Hepatocyte (in vitro differentiated cells): Measurements from ENCODE around the gene SSRP1.

Experiments used
- EZH2 ChIP-seq: fragments of 200-600 bp; sonication (generic); IDR thresholded peaks from 2 replicates; pipeline ENCODE4 v1.6.1; 2016; ENCODE audit warnings: antibody characterized with exemption, mild to moderate bottlenecking, borderline replicate concordance
- EZH2phosphoT487 ChIP-seq: fragments of 200-600 bp; sonication (generic); IDR thresholded peaks from one replicate; pipeline ENCODE4 v1.6.1; 2018; ENCODE audit warnings: antibody characterized with exemption, mild to moderate bottlenecking, low read depth, moderate library complexity; ENCODE audit not compliant: unreplicated experiment, severe bottlenecking
- TF ChIP-seq, protein P1 (sequence below): fragments of 200-600 bp; sonication (generic); IDR thresholded peaks from 2 replicates; pipeline ENCODE4 v1.5.1; 2016; ENCODE audit warnings: antibody characterized with exemption, mild to moderate bottlenecking; ENCODE audit not compliant: poor library complexity

DNA sequence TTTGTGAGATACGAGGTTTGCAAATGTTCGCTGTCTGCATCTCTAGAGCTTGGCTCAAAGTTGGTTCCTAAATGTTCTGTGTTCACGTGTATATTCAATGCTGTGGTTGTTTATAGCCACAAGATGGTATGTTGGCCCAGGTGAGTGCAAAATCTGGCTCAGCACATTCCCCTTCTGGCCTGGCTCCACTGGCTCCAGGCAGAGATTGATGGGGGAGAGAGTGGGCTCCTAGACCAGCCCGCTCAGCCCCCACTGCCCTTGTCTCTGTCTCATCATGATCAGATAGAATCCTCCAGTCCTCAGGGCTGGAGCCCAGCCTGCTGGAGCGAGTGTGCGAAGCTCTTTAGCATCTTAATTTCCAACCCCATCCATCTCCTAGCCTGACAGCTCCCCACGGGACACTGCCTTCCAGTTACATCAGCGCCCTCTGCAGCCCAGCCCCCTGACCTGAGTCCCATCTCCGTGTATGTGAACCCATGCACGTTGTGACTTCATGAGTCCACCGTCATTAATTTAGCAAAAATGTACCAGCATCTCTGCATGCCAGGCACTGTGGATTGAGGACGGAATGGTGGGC lies 4.4 kb upstream of the SSRP1 start:
- TF ChIP-seq EZH2phosphoT487 (no peak), EZH2 (no peak)
- TF ChIP-seq, protein P1, sequence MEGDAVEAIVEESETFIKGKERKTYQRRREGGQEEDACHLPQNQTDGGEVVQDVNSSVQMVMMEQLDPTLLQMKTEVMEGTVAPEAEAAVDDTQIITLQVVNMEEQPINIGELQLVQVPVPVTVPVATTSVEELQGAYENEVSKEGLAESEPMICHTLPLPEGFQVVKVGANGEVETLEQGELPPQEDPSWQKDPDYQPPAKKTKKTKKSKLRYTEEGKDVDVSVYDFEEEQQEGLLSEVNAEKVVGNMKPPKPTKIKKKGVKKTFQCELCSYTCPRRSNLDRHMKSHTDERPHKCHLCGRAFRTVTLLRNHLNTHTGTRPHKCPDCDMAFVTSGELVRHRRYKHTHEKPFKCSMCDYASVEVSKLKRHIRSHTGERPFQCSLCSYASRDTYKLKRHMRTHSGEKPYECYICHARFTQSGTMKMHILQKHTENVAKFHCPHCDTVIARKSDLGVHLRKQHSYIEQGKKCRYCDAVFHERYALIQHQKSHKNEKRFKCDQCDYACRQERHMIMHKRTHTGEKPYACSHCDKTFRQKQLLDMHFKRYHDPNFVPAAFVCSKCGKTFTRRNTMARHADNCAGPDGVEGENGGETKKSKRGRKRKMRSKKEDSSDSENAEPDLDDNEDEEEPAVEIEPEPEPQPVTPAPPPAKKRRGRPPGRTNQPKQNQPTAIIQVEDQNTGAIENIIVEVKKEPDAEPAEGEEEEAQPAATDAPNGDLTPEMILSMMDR = peak; percentile 33
